ENCODE data around the gene TEF.
"Not testable (repeated sequence)": the region's sequence is repeated elsewhere in the genome, so short reads cannot be mapped to it uniquely, and the experiment has no call there.

The TEF gene

GRCh38 chr22:41398921-41399320, 17.2 kb downstream of the TEF start:
- no peak overlapping the region for H3K4me3 ChIP-seq (replicated peaks; ENCODE audit: insufficient read depth, low read length)
- no peak overlapping the region for H3K27ac ChIP-seq (replicated peaks)
- no peak for DNase-seq (ENCODE audit: low read depth in 1 of 2, low spot score in 1 of 2)
- no peaks in the 10 kb centered on the region for H3K27me3 ChIP-seq (ENCODE audit: insufficient read depth, poor library complexity, severe bottlenecking)
- TF ChIP-seq GABPA (IDR thresholded peaks at IDR 0.05; ENCODE audit: low read depth) (no peak), REST (IDR thresholded peaks at IDR 0.05; ENCODE audit: insufficient replicate concordance, low read depth) (no peak), POLR2AphosphoS5 (IDR thresholded peaks at IDR 0.05; ENCODE audit: low read depth) (no peak), SPI1 (IDR thresholded peaks at IDR 0.05; ENCODE audit: borderline replicate concordance, low read depth) (no peak)
- TF ChIP-seq, protein P1, sequence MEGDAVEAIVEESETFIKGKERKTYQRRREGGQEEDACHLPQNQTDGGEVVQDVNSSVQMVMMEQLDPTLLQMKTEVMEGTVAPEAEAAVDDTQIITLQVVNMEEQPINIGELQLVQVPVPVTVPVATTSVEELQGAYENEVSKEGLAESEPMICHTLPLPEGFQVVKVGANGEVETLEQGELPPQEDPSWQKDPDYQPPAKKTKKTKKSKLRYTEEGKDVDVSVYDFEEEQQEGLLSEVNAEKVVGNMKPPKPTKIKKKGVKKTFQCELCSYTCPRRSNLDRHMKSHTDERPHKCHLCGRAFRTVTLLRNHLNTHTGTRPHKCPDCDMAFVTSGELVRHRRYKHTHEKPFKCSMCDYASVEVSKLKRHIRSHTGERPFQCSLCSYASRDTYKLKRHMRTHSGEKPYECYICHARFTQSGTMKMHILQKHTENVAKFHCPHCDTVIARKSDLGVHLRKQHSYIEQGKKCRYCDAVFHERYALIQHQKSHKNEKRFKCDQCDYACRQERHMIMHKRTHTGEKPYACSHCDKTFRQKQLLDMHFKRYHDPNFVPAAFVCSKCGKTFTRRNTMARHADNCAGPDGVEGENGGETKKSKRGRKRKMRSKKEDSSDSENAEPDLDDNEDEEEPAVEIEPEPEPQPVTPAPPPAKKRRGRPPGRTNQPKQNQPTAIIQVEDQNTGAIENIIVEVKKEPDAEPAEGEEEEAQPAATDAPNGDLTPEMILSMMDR (IDR thresholded peaks at IDR 0.05; ENCODE audit: insufficient read depth, low read length): no peak

DNA sequence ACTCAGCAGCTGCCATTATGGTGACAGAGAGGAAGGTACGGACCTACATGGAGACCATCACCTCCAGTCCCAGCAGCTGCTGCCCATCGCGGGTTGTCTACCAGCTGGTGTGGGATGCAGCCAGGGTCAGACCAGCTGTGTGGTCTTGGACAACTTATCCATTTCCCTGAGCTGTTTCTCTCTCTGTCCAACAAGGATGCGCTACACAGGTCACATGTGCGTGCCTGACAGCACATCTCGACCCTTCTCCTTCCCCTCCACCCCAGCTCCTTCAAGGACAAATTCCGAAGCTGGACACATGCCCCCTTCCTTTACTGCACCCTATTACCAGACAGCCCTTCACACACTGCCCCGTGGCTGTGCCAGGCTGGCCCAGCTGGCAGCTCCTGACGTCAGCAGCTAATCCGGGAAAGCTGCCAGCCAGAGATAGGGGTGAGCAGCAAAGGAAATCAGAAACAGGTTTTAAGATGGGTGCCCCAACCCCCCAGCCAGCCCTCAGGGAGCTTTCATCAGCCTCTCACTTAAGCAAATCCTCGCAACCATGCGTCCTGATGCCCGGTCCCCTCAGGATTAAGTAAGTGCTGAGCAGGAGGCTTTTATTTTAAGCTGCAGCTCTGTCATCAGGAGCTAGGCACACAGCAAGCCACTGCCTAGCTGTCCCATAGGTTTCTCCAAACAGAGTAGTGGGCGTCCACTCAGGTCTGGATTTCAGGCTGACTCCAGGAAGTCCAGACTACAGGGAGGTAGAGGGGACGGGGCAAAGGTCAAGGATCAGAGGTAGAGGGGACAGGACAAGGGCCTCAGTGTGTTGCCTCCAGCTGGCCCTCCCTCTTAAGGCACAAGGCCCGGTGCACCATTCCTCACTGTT, 20.3 kb downstream of the TEF start:
- no peak overlapping the region for H3K4me3 ChIP-seq (replicated peaks; ENCODE audit: insufficient read depth, low read length)
- H3K27ac ChIP-seq (replicated peaks): no peak overlapping the region
- H3K27me3 ChIP-seq (ENCODE audit: insufficient read depth, poor library complexity, severe bottlenecking): no peaks in the 10 kb centered on the region
- DNase-seq (ENCODE audit: low read depth in 1 of 2, low spot score in 1 of 2): no peak
- TF ChIP-seq REST (IDR thresholded peaks at IDR 0.05; ENCODE audit: insufficient replicate concordance, low read depth): no peak
- TF ChIP-seq SPI1 (IDR thresholded peaks at IDR 0.05; ENCODE audit: borderline replicate concordance, low read depth): no peak
- TF ChIP-seq POLR2AphosphoS5 (IDR thresholded peaks at IDR 0.05; ENCODE audit: low read depth): no peak
- no peak for TF ChIP-seq GABPA (IDR thresholded peaks at IDR 0.05; ENCODE audit: low read depth)
- TF ChIP-seq, protein P1 (IDR thresholded peaks at IDR 0.05; ENCODE audit: insufficient read depth, low read length): no peak

- H3K27ac ChIP-seq (replicated peaks); H3K27me3 ChIP-seq (ENCODE audit: insufficient read depth, poor library complexity, severe bottlenecking); H3K4me3 ChIP-seq (replicated peaks; ENCODE audit: insufficient read depth, low read length); DNase-seq (ENCODE audit: low read depth in 1 of 2, low spot score in 1 of 2): not testable (repeated sequence)
Measured at GRCh38 chr22:41402851-41403250, 21.1 kb downstream of the TEF start.

- Histone ChIP-seq H3K4me3 (replicated peaks; ENCODE audit: insufficient read depth, low read length) (no peak overlapping the region), H3K27me3 (ENCODE audit: insufficient read depth, poor library complexity, severe bottlenecking) (no peaks in the 10 kb centered on the region), H3K27ac (replicated peaks) (no peak overlapping the region)
- TF ChIP-seq, protein P1 (IDR thresholded peaks at IDR 0.05; ENCODE audit: insufficient read depth, low read length): peak; percentile 98
- no peak for TF ChIP-seq GABPA (IDR thresholded peaks at IDR 0.05; ENCODE audit: low read depth)
- DNase-seq (ENCODE audit: low read depth in 1 of 2, low spot score in 1 of 2): peak; percentile 75 to 89
Measured at GRCh38 chr22:41403532-41404318, 22.0 kb downstream of the TEF start.
